GM23338 (cell line): Measurements from ENCODE around the gene C6orf118. TPM values are rescaled to one million over a fixed set of nuclear protein-coding genes. Genes with fewer than 3 reads are reported as not detected.

Source experiments
- ATAC-seq: fragments of 200-7000 bp; cut with Tn5 transposase; 3 replicates; pipeline ENCODE4 v1.9.1; 2020
- DNase-seq: peaks from one replicate; pipeline ENCODE4 v3.0.0-alpha.2; 2015; ENCODE audit warnings: low spot score
- H2AFZ ChIP-seq: fragments of 200-600 bp; sonication (generic); 2 replicates; pipeline ENCODE4 v1.8.0; 2016; ENCODE audit warnings: antibody characterized with exemption, mild to moderate bottlenecking, moderate library complexity
- H3F3A ChIP-seq: fragments of 200-600 bp; sonication (generic); replicated peaks from 2 replicates; pipeline ENCODE4 v1.8.0; 2017; ENCODE audit warnings: antibody characterized with exemption, mixed run types, low read depth
- H3K27ac ChIP-seq: fragments of 200-600 bp; sonication (generic); 2 replicates; pipeline ENCODE4 v1.6.1; 2016; ENCODE audit warnings: low read depth
- H3K27me3 ChIP-seq: fragments of 200-600 bp; sonication (generic); 2 replicates; pipeline ENCODE4 v1.8.0; 2016; ENCODE audit warnings: mild to moderate bottlenecking, mixed run types, moderate library complexity; ENCODE audit not compliant: insufficient read depth
- H3K36me3 ChIP-seq: fragments of 200-600 bp; sonication (generic); 2 replicates; pipeline ENCODE4 v1.8.0; 2016; ENCODE audit warnings: mild to moderate bottlenecking; ENCODE audit not compliant: insufficient read depth
- H3K4me1 ChIP-seq: fragments of 200-600 bp; sonication (generic); 2 replicates; pipeline ENCODE4 v1.8.0; 2016; ENCODE audit warnings: mild to moderate bottlenecking, moderate library complexity; ENCODE audit not compliant: insufficient read depth
- H3K4me2 ChIP-seq: fragments of 200-600 bp; sonication (generic); 2 replicates; pipeline ENCODE4 v1.7.1; 2017; ENCODE audit warnings: mixed run types
- H3K4me3 ChIP-seq: fragments of 200-600 bp; sonication (generic); 2 replicates; pipeline ENCODE4 v1.6.1; 2016; ENCODE audit warnings: mixed run types
- H3K79me2 ChIP-seq: fragments of 200-600 bp; sonication (generic); replicated peaks from 2 replicates; pipeline ENCODE4 v1.8.0; 2017; ENCODE audit warnings: mild to moderate bottlenecking; ENCODE audit not compliant: insufficient read depth
- H3K9me2 ChIP-seq: fragments of 200-600 bp; sonication (generic); 2 replicates; pipeline ENCODE4 v1.8.0; 2017; ENCODE audit not compliant: insufficient read depth
- H4K20me1 ChIP-seq: fragments of 200-600 bp; sonication (generic); replicated peaks from 2 replicates; pipeline ENCODE4 v1.8.0; 2017; ENCODE audit warnings: mild to moderate bottlenecking; ENCODE audit not compliant: insufficient read depth
- H3K27ac Mint-ChIP-seq: 2 replicates; pipeline ENCODE4 v1.8.0; 2020; ENCODE audit warnings: inconsistent platforms, mild to moderate bottlenecking, moderate library complexity, mixed read lengths
- H3K27me3 Mint-ChIP-seq: 3 replicates; pipeline ENCODE4 v1.8.0; 2022; ENCODE audit warnings: low read depth, mild to moderate bottlenecking, moderate library complexity, mixed read lengths, inconsistent platforms; ENCODE audit not compliant: insufficient read depth, poor library complexity
- H3K36me3 Mint-ChIP-seq: 3 replicates; pipeline ENCODE4 v1.8.0; 2021; ENCODE audit warnings: low read depth, mild to moderate bottlenecking, inconsistent platforms, moderate library complexity, mixed read lengths
- H3K4me1 Mint-ChIP-seq: 3 replicates; pipeline ENCODE4 v1.8.0; 2020; ENCODE audit warnings: mild to moderate bottlenecking, inconsistent platforms, mixed read lengths
- H3K4me3 Mint-ChIP-seq: 3 replicates; pipeline ENCODE4 v1.8.0; 2021; ENCODE audit warnings: moderate library complexity, mild to moderate bottlenecking, inconsistent platforms, mixed read lengths
- H3K9me3 Mint-ChIP-seq: 3 replicates; pipeline ENCODE4 v1.8.0; 2020; ENCODE audit warnings: moderate library complexity, mild to moderate bottlenecking, inconsistent platforms, mixed read lengths
- CREB1 ChIP-seq: fragments of 250-450 bp; sonication (Bioruptor Pico); IDR thresholded peaks from 2 replicates; pipeline ENCODE4 v1.5.0; 2020; ENCODE audit warnings: low read depth, mild to moderate bottlenecking, moderate library complexity
- EZH2 ChIP-seq: fragments of 200-600 bp; sonication (generic); IDR thresholded peaks from one replicate; pipeline ENCODE4 v1.8.0; 2017; ENCODE audit warnings: antibody characterized with exemption, mild to moderate bottlenecking, low read depth; ENCODE audit not compliant: unreplicated experiment
- EZH2phosphoT487 ChIP-seq: fragments of 200-600 bp; sonication (generic); IDR thresholded peaks from one replicate; pipeline ENCODE4 v1.8.1; 2018; ENCODE audit warnings: antibody characterized with exemption; ENCODE audit not compliant: unreplicated experiment
- JUNB ChIP-seq: IDR thresholded peaks from one replicate; pipeline ENCODE4 v1.6.1; 2016; ENCODE audit warnings: antibody characterized with exemption; ENCODE audit not compliant: unreplicated experiment
- NANOG ChIP-seq: IDR thresholded peaks from 2 replicates; pipeline ENCODE4 v1.6.1; 2016; ENCODE audit warnings: antibody characterized with exemption, borderline replicate concordance
- POLR2AphosphoS5 ChIP-seq: IDR thresholded peaks from 2 replicates; pipeline ENCODE4 v1.6.1; 2016; ENCODE audit warnings: antibody characterized with exemption, low read depth
- STAT1 ChIP-seq: IDR thresholded peaks from one replicate; pipeline ENCODE4 v1.6.1; 2016; ENCODE audit warnings: antibody characterized with exemption; ENCODE audit not compliant: unreplicated experiment
- ZNF114 ChIP-seq: fragments of 250-450 bp; sonication (Bioruptor Pico); IDR thresholded peaks from 2 replicates; pipeline ENCODE4 v1.5.0; 2020; ENCODE audit warnings: mild to moderate bottlenecking, moderate library complexity
- ZNF331 ChIP-seq: fragments of 250-450 bp; sonication (Bioruptor Pico); IDR thresholded peaks from 2 replicates; pipeline ENCODE4 v1.5.0; 2020; ENCODE audit warnings: low read depth, mild to moderate bottlenecking, moderate library complexity
- polyA plus RNA-seq: library from polyadenylated mRNA; unstranded; fragments of >200 nt; fragmentation: Nextera tagmentation; extraction: Ambion mirVana; gene quantifications from 2 replicates; pipeline ENCODE4 v1.2.1, GENCODE V29; 2016
- total RNA-seq: library from RNA; depleted of rRNA; stranded (reverse); fragments of >200 nt; shearing (Covaris generic); gene quantifications from 2 replicates; pipeline ENCODE4 v1.2.3, GENCODE V29; 2014
- TF ChIP-seq, protein P1 (sequence below), 2 experiments: fragments of 200-600 bp in 1 of 2; sonication (generic) in 1 of 2; conservative IDR thresholded peaks; 2 replicates each; pipeline versions ENCODE4 v1.5.1 to v1.6.1; 2016 to 2017; ENCODE audit warnings: antibody characterized with exemption in 2 of 2, low read depth in 2 of 2, mild to moderate bottlenecking in 2 of 2, moderate library complexity in 1 of 2
- TF ChIP-seq, protein P2 (sequence below): IDR thresholded peaks from one replicate; pipeline ENCODE4 v1.6.1; 2018; ENCODE audit warnings: antibody characterized with exemption; ENCODE audit not compliant: unreplicated experiment
- TF ChIP-seq, protein P3 (sequence below): IDR thresholded peaks from 2 replicates; pipeline ENCODE4 v1.6.1; 2016; ENCODE audit warnings: antibody characterized with exemption
- TF ChIP-seq, protein P4 (sequence below): fragments of 250-450 bp; sonication (Bioruptor Pico); IDR thresholded peaks from 2 replicates; pipeline ENCODE4 v1.5.0; 2020; ENCODE audit warnings: mild to moderate bottlenecking, moderate library complexity

Gene C6orf118
- total and polyA plus RNA-seq, 2 experiments from 2014 or later = 0.35 to 1.1 TPM

DNA sequence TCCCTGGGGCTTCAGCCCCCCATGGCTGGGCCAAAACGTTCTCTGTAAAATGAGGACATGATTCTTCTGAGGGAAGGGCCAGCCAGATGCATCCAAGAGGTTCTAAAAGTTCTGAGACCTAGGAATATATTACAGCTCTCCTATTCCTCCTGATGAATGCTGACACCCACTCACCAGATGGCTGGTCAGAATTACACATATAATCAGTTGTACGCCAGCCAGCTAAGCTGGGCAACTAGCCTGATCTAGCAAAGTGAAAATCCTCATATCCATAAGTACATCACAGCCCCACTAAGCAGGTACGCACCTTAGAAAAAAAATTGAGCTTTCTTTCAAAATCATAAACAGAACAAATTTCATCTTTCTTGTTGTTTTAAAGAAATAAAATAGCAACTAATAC, 34.8 kb downstream of the C6orf118 start:
- Histone ChIP-seq H3K27ac (no peak overlapping the region), H4K20me1 (no peaks in the 10 kb centered on the region), H3K27me3 (no peaks in the 10 kb centered on the region), H3F3A (no peaks in the 10 kb centered on the region), H3K9me2 (no peaks in the 10 kb centered on the region; the same call in 1 of the 2 replicates), H3K36me3 (no peaks in the 10 kb centered on the region), H3K79me2 (no peaks in the 10 kb centered on the region), H3K4me3 (no peak overlapping the region), H2AFZ (no peak overlapping the region), H3K4me2 (no peak overlapping the region), H3K4me1 (no peaks in the 10 kb centered on the region)
- Mint-ChIP-seq H3K9me3 (no peaks in the 10 kb centered on the region; the same call in 2 of the 3 replicates), H3K36me3 (no peaks in the 10 kb centered on the region), H3K4me3 (no peak overlapping the region), H3K27ac (no peak overlapping the region), H3K4me1 (no peaks in the 10 kb centered on the region), H3K27me3 (peaks cover 4% of the 10 kb centered on the region)
- ATAC-seq (no peak), DNase-seq (no peak)
- TF ChIP-seq, protein P1, sequence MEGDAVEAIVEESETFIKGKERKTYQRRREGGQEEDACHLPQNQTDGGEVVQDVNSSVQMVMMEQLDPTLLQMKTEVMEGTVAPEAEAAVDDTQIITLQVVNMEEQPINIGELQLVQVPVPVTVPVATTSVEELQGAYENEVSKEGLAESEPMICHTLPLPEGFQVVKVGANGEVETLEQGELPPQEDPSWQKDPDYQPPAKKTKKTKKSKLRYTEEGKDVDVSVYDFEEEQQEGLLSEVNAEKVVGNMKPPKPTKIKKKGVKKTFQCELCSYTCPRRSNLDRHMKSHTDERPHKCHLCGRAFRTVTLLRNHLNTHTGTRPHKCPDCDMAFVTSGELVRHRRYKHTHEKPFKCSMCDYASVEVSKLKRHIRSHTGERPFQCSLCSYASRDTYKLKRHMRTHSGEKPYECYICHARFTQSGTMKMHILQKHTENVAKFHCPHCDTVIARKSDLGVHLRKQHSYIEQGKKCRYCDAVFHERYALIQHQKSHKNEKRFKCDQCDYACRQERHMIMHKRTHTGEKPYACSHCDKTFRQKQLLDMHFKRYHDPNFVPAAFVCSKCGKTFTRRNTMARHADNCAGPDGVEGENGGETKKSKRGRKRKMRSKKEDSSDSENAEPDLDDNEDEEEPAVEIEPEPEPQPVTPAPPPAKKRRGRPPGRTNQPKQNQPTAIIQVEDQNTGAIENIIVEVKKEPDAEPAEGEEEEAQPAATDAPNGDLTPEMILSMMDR (conservative IDR thresholded peaks at IDR 0.05; ENCODE audit: low read depth in 2 of 2) = no peak
- no peak for TF ChIP-seq EZH2phosphoT487
- TF ChIP-seq STAT1 = no peak
- TF ChIP-seq CREB1 (CRISPR knock-in tag) = no peak
- no peak for TF ChIP-seq EZH2
- no peak for TF ChIP-seq JUNB
- TF ChIP-seq, protein P2, sequence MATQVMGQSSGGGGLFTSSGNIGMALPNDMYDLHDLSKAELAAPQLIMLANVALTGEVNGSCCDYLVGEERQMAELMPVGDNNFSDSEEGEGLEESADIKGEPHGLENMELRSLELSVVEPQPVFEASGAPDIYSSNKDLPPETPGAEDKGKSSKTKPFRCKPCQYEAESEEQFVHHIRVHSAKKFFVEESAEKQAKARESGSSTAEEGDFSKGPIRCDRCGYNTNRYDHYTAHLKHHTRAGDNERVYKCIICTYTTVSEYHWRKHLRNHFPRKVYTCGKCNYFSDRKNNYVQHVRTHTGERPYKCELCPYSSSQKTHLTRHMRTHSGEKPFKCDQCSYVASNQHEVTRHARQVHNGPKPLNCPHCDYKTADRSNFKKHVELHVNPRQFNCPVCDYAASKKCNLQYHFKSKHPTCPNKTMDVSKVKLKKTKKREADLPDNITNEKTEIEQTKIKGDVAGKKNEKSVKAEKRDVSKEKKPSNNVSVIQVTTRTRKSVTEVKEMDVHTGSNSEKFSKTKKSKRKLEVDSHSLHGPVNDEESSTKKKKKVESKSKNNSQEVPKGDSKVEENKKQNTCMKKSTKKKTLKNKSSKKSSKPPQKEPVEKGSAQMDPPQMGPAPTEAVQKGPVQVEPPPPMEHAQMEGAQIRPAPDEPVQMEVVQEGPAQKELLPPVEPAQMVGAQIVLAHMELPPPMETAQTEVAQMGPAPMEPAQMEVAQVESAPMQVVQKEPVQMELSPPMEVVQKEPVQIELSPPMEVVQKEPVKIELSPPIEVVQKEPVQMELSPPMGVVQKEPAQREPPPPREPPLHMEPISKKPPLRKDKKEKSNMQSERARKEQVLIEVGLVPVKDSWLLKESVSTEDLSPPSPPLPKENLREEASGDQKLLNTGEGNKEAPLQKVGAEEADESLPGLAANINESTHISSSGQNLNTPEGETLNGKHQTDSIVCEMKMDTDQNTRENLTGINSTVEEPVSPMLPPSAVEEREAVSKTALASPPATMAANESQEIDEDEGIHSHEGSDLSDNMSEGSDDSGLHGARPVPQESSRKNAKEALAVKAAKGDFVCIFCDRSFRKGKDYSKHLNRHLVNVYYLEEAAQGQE = no peak
- TF ChIP-seq NANOG = no peak
- no peak for TF ChIP-seq POLR2AphosphoS5
- TF ChIP-seq, protein P3, sequence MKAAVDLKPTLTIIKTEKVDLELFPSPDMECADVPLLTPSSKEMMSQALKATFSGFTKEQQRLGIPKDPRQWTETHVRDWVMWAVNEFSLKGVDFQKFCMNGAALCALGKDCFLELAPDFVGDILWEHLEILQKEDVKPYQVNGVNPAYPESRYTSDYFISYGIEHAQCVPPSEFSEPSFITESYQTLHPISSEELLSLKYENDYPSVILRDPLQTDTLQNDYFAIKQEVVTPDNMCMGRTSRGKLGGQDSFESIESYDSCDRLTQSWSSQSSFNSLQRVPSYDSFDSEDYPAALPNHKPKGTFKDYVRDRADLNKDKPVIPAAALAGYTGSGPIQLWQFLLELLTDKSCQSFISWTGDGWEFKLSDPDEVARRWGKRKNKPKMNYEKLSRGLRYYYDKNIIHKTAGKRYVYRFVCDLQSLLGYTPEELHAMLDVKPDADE = no peak
- TF ChIP-seq, protein P4, sequence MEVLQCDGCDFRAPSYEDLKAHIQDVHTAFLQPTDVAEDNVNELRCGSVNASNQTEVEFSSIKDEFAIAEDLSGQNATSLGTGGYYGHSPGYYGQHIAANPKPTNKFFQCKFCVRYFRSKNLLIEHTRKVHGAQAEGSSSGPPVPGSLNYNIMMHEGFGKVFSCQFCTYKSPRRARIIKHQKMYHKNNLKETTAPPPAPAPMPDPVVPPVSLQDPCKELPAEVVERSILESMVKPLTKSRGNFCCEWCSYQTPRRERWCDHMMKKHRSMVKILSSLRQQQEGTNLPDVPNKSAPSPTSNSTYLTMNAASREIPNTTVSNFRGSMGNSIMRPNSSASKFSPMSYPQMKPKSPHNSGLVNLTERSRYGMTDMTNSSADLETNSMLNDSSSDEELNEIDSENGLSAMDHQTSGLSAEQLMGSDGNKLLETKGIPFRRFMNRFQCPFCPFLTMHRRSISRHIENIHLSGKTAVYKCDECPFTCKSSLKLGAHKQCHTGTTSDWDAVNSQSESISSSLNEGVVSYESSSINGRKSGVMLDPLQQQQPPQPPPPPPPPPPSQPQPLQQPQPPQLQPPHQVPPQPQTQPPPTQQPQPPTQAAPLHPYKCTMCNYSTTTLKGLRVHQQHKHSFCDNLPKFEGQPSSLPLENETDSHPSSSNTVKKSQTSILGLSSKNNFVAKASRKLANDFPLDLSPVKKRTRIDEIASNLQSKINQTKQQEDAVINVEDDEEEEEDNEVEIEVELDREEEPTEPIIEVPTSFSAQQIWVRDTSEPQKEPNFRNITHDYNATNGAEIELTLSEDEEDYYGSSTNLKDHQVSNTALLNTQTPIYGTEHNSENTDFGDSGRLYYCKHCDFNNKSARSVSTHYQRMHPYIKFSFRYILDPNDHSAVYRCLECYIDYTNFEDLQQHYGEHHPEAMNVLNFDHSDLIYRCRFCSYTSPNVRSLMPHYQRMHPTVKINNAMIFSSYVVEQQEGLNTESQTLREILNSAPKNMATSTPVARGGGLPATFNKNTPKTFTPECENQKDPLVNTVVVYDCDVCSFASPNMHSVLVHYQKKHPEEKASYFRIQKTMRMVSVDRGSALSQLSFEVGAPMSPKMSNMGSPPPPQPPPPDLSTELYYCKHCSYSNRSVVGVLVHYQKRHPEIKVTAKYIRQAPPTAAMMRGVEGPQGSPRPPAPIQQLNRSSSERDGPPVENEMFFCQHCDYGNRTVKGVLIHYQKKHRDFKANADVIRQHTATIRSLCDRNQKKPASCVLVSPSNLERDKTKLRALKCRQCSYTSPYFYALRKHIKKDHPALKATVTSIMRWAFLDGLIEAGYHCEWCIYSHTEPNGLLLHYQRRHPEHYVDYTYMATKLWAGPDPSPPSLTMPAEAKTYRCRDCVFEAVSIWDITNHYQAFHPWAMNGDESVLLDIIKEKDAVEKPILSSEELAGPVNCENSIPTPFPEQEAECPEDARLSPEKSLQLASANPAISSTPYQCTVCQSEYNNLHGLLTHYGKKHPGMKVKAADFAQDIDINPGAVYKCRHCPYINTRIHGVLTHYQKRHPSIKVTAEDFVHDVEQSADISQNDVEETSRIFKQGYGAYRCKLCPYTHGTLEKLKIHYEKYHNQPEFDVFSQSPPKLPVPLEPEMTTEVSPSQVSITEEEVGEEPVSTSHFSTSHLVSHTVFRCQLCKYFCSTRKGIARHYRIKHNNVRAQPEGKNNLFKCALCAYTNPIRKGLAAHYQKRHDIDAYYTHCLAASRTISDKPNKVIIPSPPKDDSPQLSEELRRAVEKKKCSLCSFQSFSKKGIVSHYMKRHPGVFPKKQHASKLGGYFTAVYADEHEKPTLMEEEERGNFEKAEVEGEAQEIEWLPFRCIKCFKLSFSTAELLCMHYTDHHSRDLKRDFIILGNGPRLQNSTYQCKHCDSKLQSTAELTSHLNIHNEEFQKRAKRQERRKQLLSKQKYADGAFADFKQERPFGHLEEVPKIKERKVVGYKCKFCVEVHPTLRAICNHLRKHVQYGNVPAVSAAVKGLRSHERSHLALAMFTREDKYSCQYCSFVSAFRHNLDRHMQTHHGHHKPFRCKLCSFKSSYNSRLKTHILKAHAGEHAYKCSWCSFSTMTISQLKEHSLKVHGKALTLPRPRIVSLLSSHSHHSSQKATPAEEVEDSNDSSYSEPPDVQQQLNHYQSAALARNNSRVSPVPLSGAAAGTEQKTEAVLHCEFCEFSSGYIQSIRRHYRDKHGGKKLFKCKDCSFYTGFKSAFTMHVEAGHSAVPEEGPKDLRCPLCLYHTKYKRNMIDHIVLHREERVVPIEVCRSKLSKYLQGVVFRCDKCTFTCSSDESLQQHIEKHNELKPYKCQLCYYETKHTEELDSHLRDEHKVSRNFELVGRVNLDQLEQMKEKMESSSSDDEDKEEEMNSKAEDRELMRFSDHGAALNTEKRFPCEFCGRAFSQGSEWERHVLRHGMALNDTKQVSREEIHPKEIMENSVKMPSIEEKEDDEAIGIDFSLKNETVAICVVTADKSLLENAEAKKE = no peak
- no peak for TF ChIP-seq ZNF114
- no peak for TF ChIP-seq ZNF331 (CRISPR knock-in tag)
